PC-3 (cell line): Measurements from ENCODE around the gene PRDM12. TPM values are rescaled to one million over a fixed set of nuclear protein-coding genes. Genes with fewer than 3 reads are reported as not detected.

Source experiments
- ATAC-seq: fragments of 200-7000 bp; cut with Tn5 transposase; 2 replicates; pipeline ENCODE4 v1.9.1; 2020; ENCODE audit warnings: mild to moderate bottlenecking, moderate library complexity
- BruUV-seq: library from RNA; stranded (reverse); fragments of 400-500 nt; replicated peaks from 2 replicates; lab custom pipeline; 2021; lab: Mats Ljungman, UMichigan
- CTCF ChIA-PET: fragments of 300-600 bp; sonication (Branson Sonifier 250); formaldehyde crosslinking; loops from one replicate; lab custom pipeline; 2022; ENCODE audit warnings: antibody characterized with exemption; lab: Charles Lee
- POLR2A ChIA-PET: fragments of 300-600 bp; sonication (Branson Sonifier 250); formaldehyde crosslinking; loops from one replicate; lab custom pipeline; 2022; ENCODE audit warnings: antibody characterized with exemption; ENCODE audit not compliant: unreplicated experiment; lab: Charles Lee
- DNase-seq: peaks from one replicate; pipeline ENCODE4 v3.0.0-alpha.2; 2015
- H2AFZ ChIP-seq: fragments of 300-600 bp; sonication (generic); 2 replicates; pipeline ENCODE4 v1.6.0; 2016; ENCODE audit warnings: antibody characterized with exemption, low read length
- H3F3A ChIP-seq: fragments of 300-600 bp; sonication (generic); one replicate; pipeline ENCODE4 v1.6.0; 2017; ENCODE audit warnings: antibody characterized with exemption, low read length, control low read depth, mild to moderate bottlenecking; ENCODE audit not compliant: unreplicated experiment
- H3K27ac ChIP-seq: fragments of 300-600 bp; sonication (generic); 2 replicates; pipeline ENCODE4 v1.5.1; 2016; ENCODE audit warnings: mild to moderate bottlenecking, low read length
- H3K27me3 ChIP-seq: fragments of 300-600 bp; sonication (generic); 2 replicates; pipeline ENCODE4 v1.6.1; 2016; ENCODE audit warnings: low read length, mixed read lengths
- H3K36me3 ChIP-seq: fragments of 300-600 bp; sonication (generic); 2 replicates; pipeline ENCODE4 v1.6.1; 2016; ENCODE audit warnings: low read depth, mixed run types, low read length, mixed read lengths
- H3K4me1 ChIP-seq: fragments of 300-600 bp; sonication (generic); 2 replicates; pipeline ENCODE4 v1.5.1; 2016; ENCODE audit warnings: low read length; ENCODE audit not compliant: insufficient read depth
- H3K4me2 ChIP-seq: fragments of 300-600 bp; sonication (generic); 2 replicates; pipeline ENCODE4 v1.6.0; 2016; ENCODE audit warnings: low read length
- H3K4me3 ChIP-seq: fragments of 300-600 bp; sonication (generic); 2 replicates; pipeline ENCODE4 v1.5.1; 2016; ENCODE audit warnings: mild to moderate bottlenecking, low read length, mixed read lengths
- H3K79me2 ChIP-seq: fragments of 300-600 bp; sonication (generic); 2 replicates; pipeline ENCODE4 v1.6.1; 2017; ENCODE audit warnings: low read length, mixed read lengths
- H3K9ac ChIP-seq: fragments of 300-600 bp; sonication (generic); 2 replicates; pipeline ENCODE4 v1.6.0; 2016; ENCODE audit warnings: mild to moderate bottlenecking, low read length
- H3K9me2 ChIP-seq: fragments of 300-600 bp; sonication (generic); replicated peaks from 2 replicates; pipeline ENCODE4 v1.6.1; 2016; ENCODE audit warnings: mixed run types, low read length, mixed read lengths
- H3K9me3 ChIP-seq: fragments of 300-600 bp; sonication (generic); 2 replicates; pipeline ENCODE4 v1.6.1; 2016; ENCODE audit warnings: low read length, mixed read lengths
- H4K20me1 ChIP-seq: fragments of 300-600 bp; sonication (generic); 2 replicates; pipeline ENCODE4 v1.6.1; 2016; ENCODE audit warnings: low read length, mixed read lengths
- EZH2 ChIP-seq: fragments of 300-600 bp; sonication (generic); IDR thresholded peaks from one replicate; pipeline ENCODE4 v1.6.1; 2017; ENCODE audit warnings: antibody characterized with exemption, mild to moderate bottlenecking, low read length; ENCODE audit not compliant: unreplicated experiment
- EZH2phosphoT487 ChIP-seq: fragments of 300-600 bp; sonication (generic); IDR thresholded peaks from 2 replicates; pipeline ENCODE4 v1.6.1; 2018; ENCODE audit warnings: mild to moderate bottlenecking, antibody characterized with exemption, low read length, borderline replicate concordance
- intact Hi-C: fragments of 100-400 bp; cut with micrococcal nuclease; formaldehyde crosslinking; loops from 2 replicates; pipeline ENCODE4 v1.9.0; 2023
- total RNA-seq: library from RNA; depleted of rRNA; stranded (reverse); fragments of >200 nt; gene quantifications from 2 replicates; pipeline ENCODE4 v1.2.3, GENCODE V29; 2014
- TF ChIP-seq, protein P1 (sequence below): fragments of 300-600 bp; sonication (generic); conservative IDR thresholded peaks from 2 replicates; pipeline ENCODE4 v1.5.1; 2017; ENCODE audit warnings: antibody characterized with exemption, low read depth, mild to moderate bottlenecking, low read length

PRDM12 gene
- total RNA-seq, 1 experiment from 2014 or later = not detected

DNA sequence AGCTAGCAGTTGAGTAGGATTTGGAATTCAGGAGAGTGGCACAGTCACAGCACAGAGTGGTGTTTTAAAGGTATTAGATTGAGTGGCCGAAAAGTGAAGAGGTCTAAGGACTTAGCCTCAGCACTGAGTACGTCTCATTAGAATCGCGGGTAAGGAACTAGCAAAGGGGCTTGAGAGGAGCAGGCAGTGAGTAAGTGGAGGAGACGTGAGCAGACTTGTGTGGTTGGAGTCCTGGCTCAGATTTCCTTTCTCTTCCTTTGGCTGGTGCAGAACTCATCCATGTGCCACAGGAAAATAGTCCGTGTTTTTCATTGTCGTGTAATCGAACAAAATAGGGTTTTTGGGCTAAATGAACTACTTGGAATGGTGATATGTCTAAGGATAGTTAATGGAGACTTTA, 32.6 kb downstream of the PRDM12 start:
- peaks cover 57% of the 10 kb centered on the region for H3K79me2 ChIP-seq
- CTCF ChIA-PET = no interaction called here

DNA sequence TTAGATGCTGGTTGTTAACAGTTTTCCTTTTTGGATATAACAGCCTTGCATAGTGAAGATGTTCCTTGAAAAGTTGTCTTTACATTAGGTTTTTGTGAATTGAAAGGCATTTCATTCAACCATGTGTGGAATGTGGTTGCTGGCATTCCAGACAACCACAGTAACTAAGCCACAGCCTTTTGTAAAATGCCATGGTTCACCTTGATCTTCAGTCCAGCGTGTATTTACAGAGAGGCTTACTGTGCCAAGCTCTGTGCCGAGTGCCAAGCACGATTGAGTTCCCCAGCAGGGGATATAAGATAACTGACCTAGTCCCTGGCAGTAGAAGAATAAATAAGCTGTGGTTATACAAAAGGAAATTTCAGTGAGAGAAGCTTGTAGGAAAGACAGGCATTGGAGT, 34.1 kb downstream of the PRDM12 start:
- CTCF ChIA-PET = interaction anchor here (0.6 kb wide), 1 partner anchor 345 kb away, joined by 8 read pairs; no protein-coding TSS in a partner anchor
- Histone ChIP-seq H2AFZ (no peak overlapping the region), H3K4me3 (no peak overlapping the region), H3K9me2 (no peaks in the 10 kb centered on the region), H3K27me3 (no peaks in the 10 kb centered on the region), H3K79me2 (peaks cover 57% of the 10 kb centered on the region), H3K27ac (no peak overlapping the region), H3K36me3 (peaks cover 47% of the 10 kb centered on the region), H3F3A (no peaks in the 10 kb centered on the region), H3K9me3 (no peaks in the 10 kb centered on the region), H3K4me1 (peaks cover 9% of the 10 kb centered on the region), H4K20me1 (peaks cover 29% of the 10 kb centered on the region), H3K4me2 (no peak overlapping the region), H3K9ac (no peak overlapping the region)
- no peak for ATAC-seq
- no peak for DNase-seq
- TF ChIP-seq EZH2phosphoT487 (no peak), EZH2 (no peak)
- TF ChIP-seq, protein P1, sequence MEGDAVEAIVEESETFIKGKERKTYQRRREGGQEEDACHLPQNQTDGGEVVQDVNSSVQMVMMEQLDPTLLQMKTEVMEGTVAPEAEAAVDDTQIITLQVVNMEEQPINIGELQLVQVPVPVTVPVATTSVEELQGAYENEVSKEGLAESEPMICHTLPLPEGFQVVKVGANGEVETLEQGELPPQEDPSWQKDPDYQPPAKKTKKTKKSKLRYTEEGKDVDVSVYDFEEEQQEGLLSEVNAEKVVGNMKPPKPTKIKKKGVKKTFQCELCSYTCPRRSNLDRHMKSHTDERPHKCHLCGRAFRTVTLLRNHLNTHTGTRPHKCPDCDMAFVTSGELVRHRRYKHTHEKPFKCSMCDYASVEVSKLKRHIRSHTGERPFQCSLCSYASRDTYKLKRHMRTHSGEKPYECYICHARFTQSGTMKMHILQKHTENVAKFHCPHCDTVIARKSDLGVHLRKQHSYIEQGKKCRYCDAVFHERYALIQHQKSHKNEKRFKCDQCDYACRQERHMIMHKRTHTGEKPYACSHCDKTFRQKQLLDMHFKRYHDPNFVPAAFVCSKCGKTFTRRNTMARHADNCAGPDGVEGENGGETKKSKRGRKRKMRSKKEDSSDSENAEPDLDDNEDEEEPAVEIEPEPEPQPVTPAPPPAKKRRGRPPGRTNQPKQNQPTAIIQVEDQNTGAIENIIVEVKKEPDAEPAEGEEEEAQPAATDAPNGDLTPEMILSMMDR = no peak
- BruUV-seq = no TSS peak
- intact Hi-C loops = no loop called here
- POLR2A ChIA-PET = interaction anchor here (0.7 kb wide), 1 partner anchor 8 kb away, joined by 3 read pairs; no protein-coding TSS in a partner anchor

More for the DNA sequence above, 32.6 kb downstream of the PRDM12 start:
- POLR2A ChIA-PET = no interaction called here
- H3K27ac ChIP-seq = no peak overlapping the region
- no peak overlapping the region for H2AFZ ChIP-seq
- H3K9me3 ChIP-seq = no peaks in the 10 kb centered on the region
- H3F3A ChIP-seq = no peaks in the 10 kb centered on the region
- H3K9me2 ChIP-seq = no peaks in the 10 kb centered on the region
- H3K27me3 ChIP-seq = no peaks in the 10 kb centered on the region
- TF ChIP-seq, protein P1 = no peak
- TF ChIP-seq EZH2 = no peak
- no peak for TF ChIP-seq EZH2phosphoT487
- no peak overlapping the region for H3K4me3 ChIP-seq
- no peak for ATAC-seq
- H3K36me3 ChIP-seq = peaks cover 37% of the 10 kb centered on the region
- peaks cover 27% of the 10 kb centered on the region for H4K20me1 ChIP-seq
- H3K4me1 ChIP-seq = peaks cover 12% of the 10 kb centered on the region
- BruUV-seq = no TSS peak
- H3K9ac ChIP-seq = no peak overlapping the region
- H3K4me2 ChIP-seq = no peak overlapping the region
- intact Hi-C loops = no loop called here
- DNase-seq = no peak

DNA sequence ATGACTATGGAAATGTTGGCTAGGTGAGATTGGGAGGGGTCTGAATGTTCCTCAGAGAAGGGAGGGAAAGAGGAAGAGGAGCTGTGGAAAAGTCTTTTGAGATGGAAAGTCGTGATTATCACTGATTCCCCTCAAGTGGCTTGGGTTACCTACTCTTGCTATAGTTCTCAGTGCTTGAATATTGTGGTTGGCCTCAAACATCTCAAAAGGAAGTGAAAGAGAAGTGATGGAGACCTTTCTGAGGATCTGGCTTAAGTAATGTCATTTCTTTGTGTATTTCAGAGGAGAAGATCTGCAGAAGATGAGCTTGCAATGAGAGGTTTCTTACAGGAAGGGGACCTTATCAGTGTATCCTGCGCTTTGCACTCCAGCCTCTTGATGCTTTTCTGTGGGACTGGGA, 34.7 kb downstream of the PRDM12 start:
- H3K9ac ChIP-seq = no peak overlapping the region
- no peak overlapping the region for H3K27ac ChIP-seq
- no peaks in the 10 kb centered on the region for H3K9me2 ChIP-seq
- H3K27me3 ChIP-seq = no peaks in the 10 kb centered on the region
- no peak overlapping the region for H3K4me3 ChIP-seq
- no peak for ATAC-seq
- no peak overlapping the region for H2AFZ ChIP-seq
- no TSS peak for BruUV-seq
- ChIA-PET CTCF (interaction anchor here (0.6 kb wide), 1 partner anchor 344 kb away, joined by 8 read pairs; no protein-coding TSS in a partner anchor), POLR2A (interaction anchor here (0.6 to 0.7 kb wide), 2 partner anchors 9 to 98 kb away, joined by 3 to 20 read pairs; no protein-coding TSS in a partner anchor)
- peaks cover 9% of the 10 kb centered on the region for H3K4me1 ChIP-seq
- intact Hi-C loops = no loop called here
- peaks cover 52% of the 10 kb centered on the region for H3K79me2 ChIP-seq
- no peak for TF ChIP-seq EZH2
- TF ChIP-seq EZH2phosphoT487 = no peak
- TF ChIP-seq, protein P1 = no peak
- no peak for DNase-seq
- peaks cover 53% of the 10 kb centered on the region for H3K36me3 ChIP-seq
- H3F3A ChIP-seq = no peaks in the 10 kb centered on the region
- H3K4me2 ChIP-seq = no peak overlapping the region
- H3K9me3 ChIP-seq = no peaks in the 10 kb centered on the region
- peaks cover 30% of the 10 kb centered on the region for H4K20me1 ChIP-seq
